H9 (cell line): ENCODE results near the gene IMPACT. TPM values are rescaled to one million over a fixed set of nuclear protein-coding genes. Genes with fewer than 3 reads are reported as not detected.

Source experiments
- DNase-seq: peaks from one replicate; pipeline ENCODE4 v3.0.0-alpha.2; 2017
- H2AFZ ChIP-seq: one replicate; pipeline ENCODE4 v1.6.1; 2013; ENCODE audit warnings: mild to moderate bottlenecking, low read length, control low read depth, moderate library complexity
- H2AK5ac ChIP-seq: 2 replicates; pipeline ENCODE4 v1.6.1; 2013; ENCODE audit warnings: low read length, control low read depth, mixed read lengths; ENCODE audit not compliant: insufficient read length
- H2BK120ac ChIP-seq: one replicate; pipeline ENCODE4 v1.6.1; 2013; ENCODE audit warnings: low read depth, mild to moderate bottlenecking, low read length, control low read depth, inconsistent platforms; ENCODE audit not compliant: poor library complexity, severe bottlenecking
- H2BK12ac ChIP-seq: 2 replicates; pipeline ENCODE4 v1.6.1; 2013; ENCODE audit warnings: low read length, control low read depth, mixed read lengths, low read depth; ENCODE audit not compliant: insufficient read length
- H2BK15ac ChIP-seq: 2 replicates; pipeline ENCODE4 v1.6.1; 2013; ENCODE audit warnings: low read depth, low read length, control low read depth
- H2BK20ac ChIP-seq: one replicate; pipeline ENCODE4 v1.6.1; 2013; ENCODE audit warnings: low read depth, mild to moderate bottlenecking, low read length, control low read depth, inconsistent platforms; ENCODE audit not compliant: poor library complexity, severe bottlenecking
- H2BK5ac ChIP-seq: 2 replicates; pipeline ENCODE4 v1.6.1; 2013; ENCODE audit warnings: low read length, control low read depth, mixed read lengths; ENCODE audit not compliant: insufficient read length
- H3K14ac ChIP-seq: 2 replicates; pipeline ENCODE4 v1.6.1; 2013; ENCODE audit warnings: low read length, control low read depth; ENCODE audit not compliant: insufficient read depth
- H3K18ac ChIP-seq: 2 replicates; pipeline ENCODE4 v1.6.1; 2013; ENCODE audit warnings: low read depth, mild to moderate bottlenecking, mixed read lengths, low read length, control low read depth; ENCODE audit not compliant: insufficient read length
- H3K23ac ChIP-seq: 2 replicates; pipeline ENCODE4 v1.6.1; 2013; ENCODE audit warnings: low read length, control low read depth, mixed read lengths, low read depth; ENCODE audit not compliant: insufficient read length
- H3K23me2 ChIP-seq: 2 replicates; pipeline ENCODE4 v1.6.1; 2013; ENCODE audit warnings: low read depth, mild to moderate bottlenecking, mixed read lengths, low read length, control low read depth; ENCODE audit not compliant: insufficient read length, poor library complexity, severe bottlenecking
- H3K27ac ChIP-seq: 2 replicates; pipeline ENCODE4 v1.5.1; 2013; ENCODE audit warnings: low read length, control low read depth, mixed read lengths, low read depth; ENCODE audit not compliant: insufficient read length
- H3K27me3 ChIP-seq: 2 replicates; pipeline ENCODE4 v1.6.1; 2013; ENCODE audit warnings: low read length, control low read depth, inconsistent platforms; ENCODE audit not compliant: insufficient read depth
- H3K4ac ChIP-seq: 2 replicates; pipeline ENCODE4 v1.6.1; 2013; ENCODE audit warnings: low read depth, mild to moderate bottlenecking, control low read depth, inconsistent platforms, low read length, moderate library complexity
- H3K4me1 ChIP-seq: 2 replicates; pipeline ENCODE4 v1.6.1; 2013; ENCODE audit warnings: low read length, control low read depth, inconsistent platforms; ENCODE audit not compliant: insufficient read depth
- H3K4me2 ChIP-seq: 2 replicates; pipeline ENCODE4 v1.6.1; 2013; ENCODE audit warnings: low read length, control low read depth, mixed read lengths; ENCODE audit not compliant: insufficient read length, insufficient read depth
- H3K56ac ChIP-seq: 2 replicates; pipeline ENCODE4 v1.6.1; 2013; ENCODE audit warnings: low read depth, mild to moderate bottlenecking, mixed read lengths, low read length, control low read depth; ENCODE audit not compliant: insufficient read length
- H3K79me1 ChIP-seq: 2 replicates; pipeline ENCODE4 v1.6.1; 2013; ENCODE audit warnings: low read depth, mild to moderate bottlenecking, moderate library complexity, low read length, control low read depth, inconsistent platforms; ENCODE audit not compliant: insufficient read depth, poor library complexity, severe bottlenecking
- H3K79me2 ChIP-seq: 2 replicates; pipeline ENCODE4 v1.6.1; 2013; ENCODE audit warnings: low read length, control low read depth, inconsistent platforms; ENCODE audit not compliant: insufficient read depth
- H3K9ac ChIP-seq: 2 replicates; pipeline ENCODE4 v1.6.1; 2013; ENCODE audit warnings: low read length, control low read depth, mixed read lengths; ENCODE audit not compliant: insufficient read length; ENCODE audit errors: extremely low read depth
- H3K9me3 ChIP-seq: one replicate; pipeline ENCODE4 v1.6.1; 2013; ENCODE audit warnings: low read depth, low read length, inconsistent platforms; ENCODE audit not compliant: control insufficient read depth
- H3T11ph ChIP-seq: one replicate; pipeline ENCODE4 v1.6.1; 2013; ENCODE audit warnings: mild to moderate bottlenecking, low read length, control low read depth, inconsistent platforms
- H4K20me1 ChIP-seq: one replicate; pipeline ENCODE4 v1.6.1; 2013; ENCODE audit not compliant: control insufficient read depth, insufficient read length, insufficient read depth
- H4K5ac ChIP-seq: 2 replicates; pipeline ENCODE4 v1.6.1; 2013; ENCODE audit warnings: low read depth, mild to moderate bottlenecking, mixed read lengths, low read length, control low read depth; ENCODE audit not compliant: insufficient read length
- H4K8ac ChIP-seq: replicated peaks from 2 replicates; pipeline ENCODE4 v1.6.1; 2013; ENCODE audit warnings: low read length, control low read depth, mixed read lengths, low read depth; ENCODE audit not compliant: insufficient read length
- H4K91ac ChIP-seq: 2 replicates; pipeline ENCODE4 v1.6.1; 2013; ENCODE audit warnings: low read depth, mild to moderate bottlenecking, moderate library complexity, mixed read lengths, low read length, control low read depth; ENCODE audit not compliant: insufficient read length
- H3K27ac Mint-ChIP-seq, 3 experiments: 2 replicates in 2 of 3; 3 replicates in 1 of 3; pipeline ENCODE4 v1.8.0; 2020 to 2021; ENCODE audit warnings: mixed read lengths in 3 of 3, mild to moderate bottlenecking in 1 of 3, moderate library complexity in 1 of 3
- H3K27me3 Mint-ChIP-seq: 2 replicates; pipeline ENCODE4 v1.8.0; 2021; ENCODE audit warnings: low read depth, mild to moderate bottlenecking, moderate library complexity, mixed read lengths
- H3K36me3 Mint-ChIP-seq, 3 experiments: 2 replicates in 2 of 3; 3 replicates in 1 of 3; pipeline ENCODE4 v1.8.0; 2020 to 2021; ENCODE audit warnings: low read depth in 3 of 3, mixed read lengths in 3 of 3; ENCODE audit not compliant: insufficient read depth in 1 of 3
- H3K4me1 Mint-ChIP-seq, 2 experiments: 2 replicates each; pipeline ENCODE4 v1.8.0; 2020; ENCODE audit warnings: mixed read lengths in 2 of 2
- H3K4me3 Mint-ChIP-seq, 2 experiments: 2 replicates in 1 of 2; 3 replicates in 1 of 2; pipeline ENCODE4 v1.8.0; 2020 to 2021; ENCODE audit warnings: mild to moderate bottlenecking in 2 of 2, mixed read lengths in 2 of 2, moderate library complexity in 1 of 2
- H3K9me3 Mint-ChIP-seq, 2 experiments: 2 replicates in 1 of 2; 3 replicates in 1 of 2; pipeline ENCODE4 v1.8.0; 2020; ENCODE audit warnings: mild to moderate bottlenecking in 2 of 2, mixed read lengths in 2 of 2, moderate library complexity in 1 of 2
- WGBS: extraction: QIAGEN DNeasy Blood & Tissue Kit; methylation state at CpG from one replicate; pipeline ENCODE4 v1.1.7; 2013; ENCODE audit warnings: missing lambda C conversion rate, low lambda C conversion rate, mixed read lengths; ENCODE audit not compliant: insufficient read length; ENCODE audit errors: extremely low coverage; 5-methylcytosine and 5-hydroxymethylcytosine counted together
- total RNA-seq: library from RNA; stranded (reverse); gene quantifications from 2 replicates; pipeline ENCODE4 v1.2.1, GENCODE V29; 2021
- TF ChIP-seq, protein P1 (sequence below): fragments of 200-600 bp; sonication (generic); conservative IDR thresholded peaks from 3 replicates; pipeline ENCODE4 v1.8.0; 2021; ENCODE audit warnings: antibody characterized with exemption, mild to moderate bottlenecking

Gene IMPACT
- total RNA-seq, 1 experiment from 2014 or later: 41.9 TPM

DNA sequence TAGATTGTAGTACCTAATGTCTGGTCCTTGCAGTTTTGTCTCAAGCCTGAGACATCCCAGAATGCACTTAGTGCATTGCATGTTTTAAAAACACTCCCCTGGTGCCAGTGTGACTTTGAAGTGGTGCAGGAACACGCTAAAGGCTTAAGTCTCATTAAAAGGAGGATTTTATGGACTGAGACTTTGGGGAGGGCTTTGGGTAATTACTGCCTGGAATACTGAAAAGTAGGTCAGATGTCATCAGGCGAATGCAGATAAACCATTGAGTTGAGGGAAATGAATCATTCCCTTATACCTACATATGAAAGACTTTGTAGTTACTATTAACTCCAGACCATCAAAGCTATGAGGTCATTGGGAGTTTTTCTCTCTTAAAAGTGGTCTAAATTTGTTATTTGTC is 25.9 kb upstream of the IMPACT start:
- Mint-ChIP-seq H3K9me3 (no peaks in the 10 kb centered on the region), H3K4me3 (no peak overlapping the region), H3K27ac (no peak overlapping the region), H3K36me3 (no peaks in the 10 kb centered on the region), H3K27me3 (no peaks in the 10 kb centered on the region), H3K4me1 (peaks cover 49% of the 10 kb centered on the region in 2 experiments)
- Histone ChIP-seq H3K27me3 (no peaks in the 10 kb centered on the region), H2AK5ac (no peak overlapping the region), H3K79me2 (peaks cover 2% of the 10 kb centered on the region; the same call in 1 of the 2 replicates), H4K91ac (no peak overlapping the region), H3T11ph (peak overlapping the region; percentile 21), H3K4me1 (peaks cover 2% of the 10 kb centered on the region; the same call in 1 of the 2 replicates), H3K4me2 (no peak overlapping the region), H4K5ac (no peak overlapping the region), H3K9ac (no peak overlapping the region), H2AFZ (no peak overlapping the region), H2BK120ac (no peak overlapping the region), H2BK20ac (no peak overlapping the region), H4K8ac (no peak overlapping the region), H3K79me1 (no peaks in the 10 kb centered on the region), H3K18ac (no peak overlapping the region), H3K23ac (no peak overlapping the region), H3K9me3 (no peaks in the 10 kb centered on the region), H3K14ac (no peak overlapping the region), H3K56ac (no peak overlapping the region), H2BK15ac (no peak overlapping the region), H2BK12ac (no peak overlapping the region), H4K20me1 (no peaks in the 10 kb centered on the region), H2BK5ac (no peak overlapping the region), H3K4ac (no peak overlapping the region), H3K27ac (no peak overlapping the region), H3K23me2 (peaks cover 5% of the 10 kb centered on the region)
- WGBS: no CpG with 5 or more reads among the region's 2 CpGs
- TF ChIP-seq, protein P1, sequence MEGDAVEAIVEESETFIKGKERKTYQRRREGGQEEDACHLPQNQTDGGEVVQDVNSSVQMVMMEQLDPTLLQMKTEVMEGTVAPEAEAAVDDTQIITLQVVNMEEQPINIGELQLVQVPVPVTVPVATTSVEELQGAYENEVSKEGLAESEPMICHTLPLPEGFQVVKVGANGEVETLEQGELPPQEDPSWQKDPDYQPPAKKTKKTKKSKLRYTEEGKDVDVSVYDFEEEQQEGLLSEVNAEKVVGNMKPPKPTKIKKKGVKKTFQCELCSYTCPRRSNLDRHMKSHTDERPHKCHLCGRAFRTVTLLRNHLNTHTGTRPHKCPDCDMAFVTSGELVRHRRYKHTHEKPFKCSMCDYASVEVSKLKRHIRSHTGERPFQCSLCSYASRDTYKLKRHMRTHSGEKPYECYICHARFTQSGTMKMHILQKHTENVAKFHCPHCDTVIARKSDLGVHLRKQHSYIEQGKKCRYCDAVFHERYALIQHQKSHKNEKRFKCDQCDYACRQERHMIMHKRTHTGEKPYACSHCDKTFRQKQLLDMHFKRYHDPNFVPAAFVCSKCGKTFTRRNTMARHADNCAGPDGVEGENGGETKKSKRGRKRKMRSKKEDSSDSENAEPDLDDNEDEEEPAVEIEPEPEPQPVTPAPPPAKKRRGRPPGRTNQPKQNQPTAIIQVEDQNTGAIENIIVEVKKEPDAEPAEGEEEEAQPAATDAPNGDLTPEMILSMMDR: no peak
- no peak for DNase-seq
